SU-DHL-6 (cell line): ENCODE measurements around the gene PATE3.

Experiments used
- H2AFZ ChIP-seq: fragments of 200-600 bp; sonication (generic); 2 replicates; pipeline ENCODE4 v1.6.1; 2014; ENCODE audit warnings: low read depth, mild to moderate bottlenecking, moderate library complexity, mixed read lengths, antibody characterized with exemption, low read length; ENCODE audit not compliant: severe bottlenecking
- H3F3A ChIP-seq: fragments of 200-600 bp; shearing (Covaris generic); 2 replicates; pipeline ENCODE4 v1.6.0; 2016; ENCODE audit warnings: antibody characterized with exemption, mild to moderate bottlenecking; ENCODE audit not compliant: insufficient read depth
- H3K27ac ChIP-seq: fragments of 200-600 bp; sonication (generic); 2 replicates; pipeline ENCODE4 v1.5.1; 2016; ENCODE audit warnings: low read depth, mild to moderate bottlenecking, low read length, moderate library complexity, mixed read lengths
- H3K27me3 ChIP-seq: fragments of 200-600 bp; sonication (generic), shearing (Covaris generic); 2 replicates; pipeline ENCODE4 v1.6.0; 2014; ENCODE audit warnings: mild to moderate bottlenecking, low read length
- H3K36me3 ChIP-seq: fragments of 200-600 bp; sonication (generic); 2 replicates; pipeline ENCODE4 v1.6.1; 2014; ENCODE audit warnings: mild to moderate bottlenecking, low read length, mixed read lengths
- H3K4me2 ChIP-seq: fragments of 300-600, 200-600 bp; shearing (Covaris generic), sonication (generic); 2 replicates; pipeline ENCODE4 v1.6.0; 2014; ENCODE audit warnings: low read length, low read depth, mild to moderate bottlenecking; ENCODE audit not compliant: poor library complexity, severe bottlenecking
- H3K4me3 ChIP-seq: fragments of 200-600 bp; sonication (generic); 2 replicates; pipeline ENCODE4 v1.5.1; 2014; ENCODE audit warnings: antibody characterized with exemption, low read length, mild to moderate bottlenecking, mixed read lengths; ENCODE audit not compliant: insufficient read depth, poor library complexity, severe bottlenecking
- H3K79me2 ChIP-seq: fragments of 200-600 bp; sonication (generic); 2 replicates; pipeline ENCODE4 v1.6.1; 2014; ENCODE audit warnings: mild to moderate bottlenecking, low read length, moderate library complexity; ENCODE audit not compliant: insufficient read depth
- H3K9ac ChIP-seq: fragments of 200-600 bp; sonication (generic); 2 replicates; pipeline ENCODE4 v1.7.0; 2014; ENCODE audit warnings: mild to moderate bottlenecking, low read length
- H3K9me2 ChIP-seq: fragments of 200-600 bp; sonication (generic); replicated peaks from 2 replicates; pipeline ENCODE4 v1.6.1; 2014; ENCODE audit warnings: low read length; ENCODE audit not compliant: insufficient read depth
- H3K9me3 ChIP-seq: fragments of 200-600 bp; sonication (generic); 2 replicates; pipeline ENCODE4 v1.6.1; 2014; ENCODE audit warnings: low read length, mixed read lengths; ENCODE audit not compliant: insufficient read depth
- H4K20me1 ChIP-seq: fragments of 200-600 bp; sonication (generic); 2 replicates; pipeline ENCODE4 v1.6.1; 2014; ENCODE audit warnings: low read depth, mild to moderate bottlenecking, antibody characterized with exemption, low read length, moderate library complexity, mixed read lengths
- CTCF ChIP-seq: fragments of 200-600 bp; sonication (generic); IDR thresholded peaks from one replicate; pipeline ENCODE4 v1.5.1; 2017; ENCODE audit warnings: antibody characterized with exemption, mild to moderate bottlenecking, low read length, moderate library complexity; ENCODE audit not compliant: insufficient read depth, poor library complexity, severe bottlenecking
- EZH2phosphoT487 ChIP-seq: fragments of 200-600 bp; sonication (generic), shearing (Covaris generic); conservative IDR thresholded peaks from 2 replicates; pipeline ENCODE4 v1.6.1; 2018; ENCODE audit warnings: mild to moderate bottlenecking, antibody characterized with exemption, low read length, moderate library complexity, mixed read lengths

The PATE3 gene

GRCh38 chr11:125787827-125788226, at the start of gene PATE3:
Gene PATE3 (plus strand): TSS chr11:125788127. CDS start chr11:125788152, 25 bp downstream.
- Histone ChIP-seq H2AFZ (no peak within 1 kb of the TSS), H3K4me2 (no peak within 1 kb of the TSS), H3K9me3 (no peaks in the 10 kb centered on the region), H3K27me3 (no peaks in the 10 kb centered on the region), H3K79me2 (no peaks in the 10 kb centered on the region), H3K9ac (no peak within 1 kb of the TSS), H3K36me3 (no peaks in the 10 kb centered on the region), H3F3A (no peaks in the 10 kb centered on the region), H3K9me2 (no peaks in the 10 kb centered on the region), H3K4me3 (no peak within 1 kb of the TSS), H3K27ac (no peak within 1 kb of the TSS), H4K20me1 (no peaks in the 10 kb centered on the region)
- TF ChIP-seq CTCF (no peak), EZH2phosphoT487 (no peak)

- Histone ChIP-seq H3K36me3 (no peaks in the 10 kb centered on the region), H3K79me2 (no peaks in the 10 kb centered on the region), H3K27ac (no peak overlapping the region), H4K20me1 (no peaks in the 10 kb centered on the region), H3K27me3 (no peaks in the 10 kb centered on the region), H3F3A (no peaks in the 10 kb centered on the region), H3K9me2 (no peaks in the 10 kb centered on the region), H3K9ac (no peak overlapping the region), H3K9me3 (no peaks in the 10 kb centered on the region), H3K4me3 (no peak overlapping the region), H3K4me2 (no peak overlapping the region), H2AFZ (no peak overlapping the region)
- no peak for TF ChIP-seq EZH2phosphoT487
- no peak for TF ChIP-seq CTCF
Observed at GRCh38 chr11:125740617-125741016, 47.3 kb upstream of the PATE3 start.

GRCh38 chr11:125743681-125744080, 44.2 kb upstream of the PATE3 start:
- H3F3A ChIP-seq, result no peaks in the 10 kb centered on the region
- no peak overlapping the region for H3K27ac ChIP-seq
- H2AFZ ChIP-seq, result no peak overlapping the region
- H3K79me2 ChIP-seq, result no peaks in the 10 kb centered on the region
- no peaks in the 10 kb centered on the region for H3K9me2 ChIP-seq
- TF ChIP-seq EZH2phosphoT487 (no peak), CTCF (no peak)
- no peak overlapping the region for H3K9ac ChIP-seq
- H3K36me3 ChIP-seq, result no peaks in the 10 kb centered on the region
- H3K4me3 ChIP-seq, result no peak overlapping the region
- no peaks in the 10 kb centered on the region for H4K20me1 ChIP-seq
- no peaks in the 10 kb centered on the region for H3K27me3 ChIP-seq
- H3K4me2 ChIP-seq, result no peak overlapping the region
- H3K9me3 ChIP-seq, result no peaks in the 10 kb centered on the region
